22Rv1 (cell line): Measurements from ENCODE around the gene HCST.

Experiments used
- ZFX ChIP-seq: fragments of 450-650 bp; IDR thresholded peaks from 2 replicates; pipeline ENCODE4 v1.6.1; 2017; ENCODE audit warnings: antibody characterized with exemption, borderline replicate concordance
- TF ChIP-seq, protein P1 (sequence below): fragments of 450-650 bp; IDR thresholded peaks from 2 replicates; pipeline ENCODE4 v1.5.1; 2017; ENCODE audit warnings: mild to moderate bottlenecking

- TF ChIP-seq, protein P1, sequence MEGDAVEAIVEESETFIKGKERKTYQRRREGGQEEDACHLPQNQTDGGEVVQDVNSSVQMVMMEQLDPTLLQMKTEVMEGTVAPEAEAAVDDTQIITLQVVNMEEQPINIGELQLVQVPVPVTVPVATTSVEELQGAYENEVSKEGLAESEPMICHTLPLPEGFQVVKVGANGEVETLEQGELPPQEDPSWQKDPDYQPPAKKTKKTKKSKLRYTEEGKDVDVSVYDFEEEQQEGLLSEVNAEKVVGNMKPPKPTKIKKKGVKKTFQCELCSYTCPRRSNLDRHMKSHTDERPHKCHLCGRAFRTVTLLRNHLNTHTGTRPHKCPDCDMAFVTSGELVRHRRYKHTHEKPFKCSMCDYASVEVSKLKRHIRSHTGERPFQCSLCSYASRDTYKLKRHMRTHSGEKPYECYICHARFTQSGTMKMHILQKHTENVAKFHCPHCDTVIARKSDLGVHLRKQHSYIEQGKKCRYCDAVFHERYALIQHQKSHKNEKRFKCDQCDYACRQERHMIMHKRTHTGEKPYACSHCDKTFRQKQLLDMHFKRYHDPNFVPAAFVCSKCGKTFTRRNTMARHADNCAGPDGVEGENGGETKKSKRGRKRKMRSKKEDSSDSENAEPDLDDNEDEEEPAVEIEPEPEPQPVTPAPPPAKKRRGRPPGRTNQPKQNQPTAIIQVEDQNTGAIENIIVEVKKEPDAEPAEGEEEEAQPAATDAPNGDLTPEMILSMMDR: no peak
- no peak for TF ChIP-seq ZFX
Measured at GRCh38 chr19:35911790-35912189, 9.5 kb downstream of the HCST start.
